GM18526 (cell line): ENCODE results near the gene FLT1.

Source experiments
- POLR2A ChIP-seq: IDR thresholded peaks from 3 replicates; pipeline ENCODE4 v1.6.1; 2011; ENCODE audit not compliant: insufficient read length; ENCODE audit errors: extremely low read depth

Gene FLT1, protein sequence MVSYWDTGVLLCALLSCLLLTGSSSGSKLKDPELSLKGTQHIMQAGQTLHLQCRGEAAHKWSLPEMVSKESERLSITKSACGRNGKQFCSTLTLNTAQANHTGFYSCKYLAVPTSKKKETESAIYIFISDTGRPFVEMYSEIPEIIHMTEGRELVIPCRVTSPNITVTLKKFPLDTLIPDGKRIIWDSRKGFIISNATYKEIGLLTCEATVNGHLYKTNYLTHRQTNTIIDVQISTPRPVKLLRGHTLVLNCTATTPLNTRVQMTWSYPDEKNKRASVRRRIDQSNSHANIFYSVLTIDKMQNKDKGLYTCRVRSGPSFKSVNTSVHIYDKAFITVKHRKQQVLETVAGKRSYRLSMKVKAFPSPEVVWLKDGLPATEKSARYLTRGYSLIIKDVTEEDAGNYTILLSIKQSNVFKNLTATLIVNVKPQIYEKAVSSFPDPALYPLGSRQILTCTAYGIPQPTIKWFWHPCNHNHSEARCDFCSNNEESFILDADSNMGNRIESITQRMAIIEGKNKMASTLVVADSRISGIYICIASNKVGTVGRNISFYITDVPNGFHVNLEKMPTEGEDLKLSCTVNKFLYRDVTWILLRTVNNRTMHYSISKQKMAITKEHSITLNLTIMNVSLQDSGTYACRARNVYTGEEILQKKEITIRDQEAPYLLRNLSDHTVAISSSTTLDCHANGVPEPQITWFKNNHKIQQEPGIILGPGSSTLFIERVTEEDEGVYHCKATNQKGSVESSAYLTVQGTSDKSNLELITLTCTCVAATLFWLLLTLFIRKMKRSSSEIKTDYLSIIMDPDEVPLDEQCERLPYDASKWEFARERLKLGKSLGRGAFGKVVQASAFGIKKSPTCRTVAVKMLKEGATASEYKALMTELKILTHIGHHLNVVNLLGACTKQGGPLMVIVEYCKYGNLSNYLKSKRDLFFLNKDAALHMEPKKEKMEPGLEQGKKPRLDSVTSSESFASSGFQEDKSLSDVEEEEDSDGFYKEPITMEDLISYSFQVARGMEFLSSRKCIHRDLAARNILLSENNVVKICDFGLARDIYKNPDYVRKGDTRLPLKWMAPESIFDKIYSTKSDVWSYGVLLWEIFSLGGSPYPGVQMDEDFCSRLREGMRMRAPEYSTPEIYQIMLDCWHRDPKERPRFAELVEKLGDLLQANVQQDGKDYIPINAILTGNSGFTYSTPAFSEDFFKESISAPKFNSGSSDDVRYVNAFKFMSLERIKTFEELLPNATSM (N-terminal part only)

DNA sequence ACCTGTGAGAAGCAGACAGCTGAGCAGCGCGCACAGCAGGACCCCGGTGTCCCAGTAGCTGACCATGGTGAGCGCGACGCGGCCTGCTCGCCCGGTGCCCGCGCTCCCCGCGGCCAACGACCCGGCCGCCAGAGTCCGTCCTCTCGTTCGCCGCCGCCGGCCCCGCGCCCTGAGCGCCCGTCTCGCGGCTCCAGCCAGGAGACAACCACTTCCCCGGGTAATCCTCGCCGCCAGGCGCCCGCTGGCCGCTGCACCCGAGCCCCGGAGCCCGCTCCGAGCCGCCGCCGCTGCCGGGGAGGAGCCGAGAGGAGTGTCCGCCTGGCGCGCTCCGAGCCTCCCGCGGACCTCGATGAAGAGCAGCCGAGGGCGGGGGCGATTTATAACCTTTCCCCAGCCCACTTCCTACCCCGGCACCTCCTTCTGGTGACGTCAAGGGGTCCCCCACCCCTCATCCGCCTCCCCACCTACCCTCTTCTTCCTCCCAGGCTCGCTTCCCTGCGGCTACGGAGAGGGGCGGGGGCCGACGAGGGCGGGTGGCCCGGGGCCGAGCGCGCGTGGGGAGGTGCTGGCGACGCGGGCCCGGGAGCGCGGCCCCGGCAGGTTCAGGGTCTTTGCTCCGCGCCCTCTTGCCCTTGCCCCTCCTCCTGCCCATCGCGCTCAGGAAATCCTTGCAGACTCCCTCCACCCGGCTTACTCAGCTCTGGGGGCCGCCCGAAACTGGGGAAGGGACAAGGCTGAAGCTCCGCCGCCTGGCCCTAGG is at the start of gene FLT1:
Gene FLT1 (minus strand): TSS at position 351 of the 760 bp plus-strand sequence. CDS start 285 bp downstream, at position 66.
- peak; percentile 62 for TF ChIP-seq POLR2A

DNA sequence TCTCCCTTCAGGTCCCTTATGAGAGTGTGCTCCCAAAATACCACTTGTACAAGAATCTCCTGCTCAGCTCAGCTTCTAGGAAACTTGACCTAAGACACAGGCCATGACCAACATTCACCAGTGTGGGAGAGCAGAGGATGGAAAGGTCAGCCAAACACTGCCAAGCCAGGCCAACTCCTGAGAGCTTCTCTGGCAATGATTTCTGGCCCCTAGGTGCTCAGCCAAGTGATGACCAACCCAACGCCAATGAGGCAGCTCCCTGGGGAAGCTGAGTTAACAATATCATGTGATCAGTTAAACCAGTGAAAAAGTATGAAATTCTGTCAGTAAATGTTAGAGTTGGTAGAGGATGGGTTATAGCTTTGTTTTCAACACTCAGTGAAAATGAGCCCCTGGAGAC is 49.1 kb upstream of the FLT1 start:
- no peak for TF ChIP-seq POLR2A

DNA sequence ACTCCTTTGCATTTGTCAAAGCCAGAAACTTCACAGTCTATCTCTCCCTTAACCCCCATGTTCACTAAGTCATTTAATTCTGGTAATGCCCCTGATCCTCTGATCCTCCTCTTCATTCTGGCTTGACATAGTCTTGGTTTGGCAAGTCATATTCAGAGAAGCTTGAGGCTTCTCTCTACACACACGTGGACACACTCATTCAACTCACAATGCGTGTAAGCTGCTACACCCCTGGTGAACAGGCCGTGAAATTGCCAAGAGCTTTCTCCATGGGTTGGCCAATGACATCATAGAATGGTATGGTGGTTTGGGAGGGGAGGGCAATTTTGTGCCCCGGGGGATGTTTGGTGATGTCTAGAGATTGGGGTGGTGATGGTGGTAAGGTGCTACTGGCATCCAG is 47.9 kb upstream of the FLT1 start:
- no peak for TF ChIP-seq POLR2A

DNA sequence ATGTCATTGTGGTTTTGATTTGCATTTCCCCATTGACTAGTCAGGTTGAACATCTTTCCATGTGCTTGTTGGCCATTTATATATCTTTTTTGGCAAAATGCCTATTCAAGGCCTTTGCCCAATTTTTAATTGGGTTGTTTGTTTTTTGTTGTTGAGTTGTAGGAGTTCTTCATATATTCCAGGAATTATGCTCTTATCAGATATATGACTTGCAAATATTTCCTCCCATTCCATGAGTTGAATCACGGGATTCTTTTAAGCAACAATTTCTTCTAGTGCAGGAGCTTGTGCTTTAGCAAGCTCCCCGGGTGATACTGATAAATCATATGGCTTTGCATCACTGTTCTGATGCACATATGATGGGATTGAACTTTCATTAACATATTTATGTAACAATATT is 47.0 kb upstream of the FLT1 start:
- no peak for TF ChIP-seq POLR2A

DNA sequence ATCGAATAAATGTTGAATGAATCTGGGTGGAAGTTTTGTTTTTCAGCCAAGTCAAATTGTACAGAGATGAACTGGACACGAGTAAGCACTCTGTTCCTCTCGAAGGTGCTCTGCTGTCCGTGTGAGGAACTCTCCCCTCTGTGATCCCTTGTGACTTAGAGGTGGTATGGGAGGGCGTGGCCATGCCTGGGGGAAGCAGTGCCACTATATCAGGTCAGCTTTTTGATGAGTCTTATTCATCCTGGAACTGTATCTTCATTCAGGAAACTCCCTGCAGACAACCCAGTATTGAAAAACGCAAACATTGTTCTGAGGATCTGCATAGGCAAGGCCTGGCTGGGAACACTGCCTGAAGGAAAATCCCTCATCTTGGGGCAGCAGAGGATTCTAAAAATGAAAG is 45.7 kb upstream of the FLT1 start:
- TF ChIP-seq POLR2A: no peak

DNA sequence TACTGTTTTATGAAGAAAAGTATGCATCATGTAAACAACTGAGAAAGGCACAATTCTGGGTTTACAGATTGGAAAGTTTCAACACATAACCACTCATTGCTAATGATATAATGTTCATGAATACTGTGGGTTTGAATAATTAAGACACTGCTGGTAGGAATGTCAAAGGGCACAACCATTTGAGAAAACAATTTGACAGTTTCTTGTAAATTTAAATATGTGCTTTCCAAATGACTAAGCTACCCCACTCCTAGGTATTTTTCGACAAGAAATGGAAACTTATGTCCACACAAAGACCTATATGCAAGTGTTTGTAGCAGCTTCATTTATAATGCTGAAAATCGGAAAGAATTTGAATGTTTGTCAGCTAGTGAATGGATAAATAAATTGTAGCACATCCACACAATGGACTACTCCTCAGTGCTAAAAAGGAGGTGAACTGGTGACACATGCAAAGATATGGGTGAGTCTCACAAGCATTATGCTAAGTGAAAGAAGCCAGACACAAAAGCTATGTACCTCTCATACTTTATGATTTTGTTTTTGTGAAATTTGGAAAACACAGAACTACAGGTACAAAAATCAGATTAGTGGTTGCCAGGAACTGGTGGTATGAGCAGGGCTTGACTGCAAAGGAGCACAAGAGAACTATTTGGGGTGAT is 44.8 kb upstream of the FLT1 start:
- no peak for TF ChIP-seq POLR2A

DNA sequence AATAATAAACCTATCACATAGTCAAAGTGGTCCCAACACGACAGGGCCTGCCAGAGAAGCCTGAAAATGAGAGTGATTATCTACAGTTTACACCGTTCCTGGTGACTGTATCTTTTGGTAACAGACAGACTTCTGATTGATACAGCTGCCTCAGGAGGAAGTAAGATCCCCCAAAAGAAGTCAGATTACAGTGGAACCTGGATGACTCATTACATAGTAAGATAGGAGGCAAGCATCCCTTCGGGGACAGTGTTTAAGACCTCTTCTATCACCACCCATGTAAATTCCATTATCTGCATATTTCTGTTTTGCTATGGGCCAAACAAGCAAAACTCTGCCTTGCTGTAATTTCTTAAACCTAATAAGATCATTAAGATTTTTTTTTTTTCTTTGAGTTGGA is 44.0 kb upstream of the FLT1 start:
- TF ChIP-seq POLR2A: no peak

DNA sequence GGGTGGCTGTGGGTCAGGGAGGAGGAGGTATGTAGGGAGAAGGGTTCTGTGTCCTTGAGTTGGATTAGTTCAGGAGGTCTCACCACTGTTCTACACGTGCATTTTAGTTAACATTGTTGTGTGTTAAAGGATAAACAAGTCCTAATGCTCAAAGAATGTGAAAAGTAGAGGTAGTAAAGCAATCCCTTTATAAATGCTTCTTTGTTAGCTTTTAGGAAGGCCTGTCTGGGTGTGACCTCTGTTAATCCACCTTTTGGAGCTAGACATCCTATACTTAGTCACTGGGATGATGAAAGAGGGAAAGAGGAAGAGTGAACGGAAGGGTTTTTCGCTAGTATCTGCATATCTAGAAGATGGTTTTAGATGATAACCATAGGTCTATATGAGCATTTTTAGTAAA is 42.2 kb upstream of the FLT1 start:
- TF ChIP-seq POLR2A: no peak

DNA sequence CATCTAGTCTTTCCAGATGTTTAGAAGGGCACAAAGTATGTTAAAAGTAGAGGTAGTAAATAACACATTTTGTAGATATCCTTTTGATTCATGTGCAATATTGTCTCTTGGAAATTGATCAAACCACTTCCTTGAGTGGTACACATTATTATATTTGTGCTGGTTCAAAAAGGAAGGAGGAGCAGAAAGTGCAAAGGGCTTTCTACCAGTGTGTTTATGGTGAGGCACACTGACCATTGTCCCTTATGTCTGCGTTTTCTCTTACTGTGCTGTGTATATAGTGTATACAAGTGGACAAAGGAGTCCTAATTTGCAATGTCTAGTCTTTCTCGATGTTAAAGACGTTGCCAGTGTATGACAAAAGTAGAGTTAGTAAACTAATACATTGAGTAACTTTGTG is 41.4 kb upstream of the FLT1 start:
- no peak for TF ChIP-seq POLR2A

DNA sequence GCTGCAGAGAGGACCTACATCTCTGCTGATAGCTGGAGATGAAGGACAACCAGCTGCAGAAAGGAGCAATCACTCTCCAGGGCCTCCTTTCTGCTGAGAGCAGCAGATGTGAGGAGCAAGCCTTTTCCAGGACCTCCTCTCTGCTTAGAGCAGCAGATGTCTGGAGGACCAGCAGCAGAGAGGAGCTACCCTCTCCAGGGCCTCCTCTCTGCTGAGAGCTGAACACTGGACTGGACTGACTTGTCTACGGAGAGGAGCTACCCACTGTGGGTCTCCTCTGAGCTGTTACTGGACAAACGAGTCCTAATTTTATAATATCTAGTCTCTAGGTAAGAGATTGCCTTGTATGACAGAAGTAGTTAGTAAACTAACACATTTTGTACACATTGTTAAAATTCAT is 40.8 kb upstream of the FLT1 start:
- TF ChIP-seq POLR2A: no peak

DNA sequence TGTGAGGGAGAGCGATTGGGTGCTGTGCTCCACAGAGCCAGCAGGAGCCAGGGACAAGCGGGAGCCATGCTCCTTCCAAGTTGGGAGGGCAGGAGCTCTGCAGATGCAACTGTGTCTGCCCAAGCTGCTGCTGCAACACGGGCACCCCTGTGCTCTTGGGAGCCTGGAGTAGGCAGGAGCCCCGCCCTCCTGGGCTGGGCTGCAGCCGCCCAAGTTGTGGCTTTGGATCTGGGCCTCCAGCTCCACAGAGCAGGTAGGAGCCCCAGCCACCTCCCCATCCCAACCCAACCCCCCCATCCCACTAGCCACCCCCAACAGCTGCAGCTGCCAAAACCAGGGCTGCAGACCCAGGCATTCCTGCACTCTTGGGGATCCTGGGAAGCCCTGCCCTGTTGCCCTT is 39.9 kb upstream of the FLT1 start:
- no peak for TF ChIP-seq POLR2A

DNA sequence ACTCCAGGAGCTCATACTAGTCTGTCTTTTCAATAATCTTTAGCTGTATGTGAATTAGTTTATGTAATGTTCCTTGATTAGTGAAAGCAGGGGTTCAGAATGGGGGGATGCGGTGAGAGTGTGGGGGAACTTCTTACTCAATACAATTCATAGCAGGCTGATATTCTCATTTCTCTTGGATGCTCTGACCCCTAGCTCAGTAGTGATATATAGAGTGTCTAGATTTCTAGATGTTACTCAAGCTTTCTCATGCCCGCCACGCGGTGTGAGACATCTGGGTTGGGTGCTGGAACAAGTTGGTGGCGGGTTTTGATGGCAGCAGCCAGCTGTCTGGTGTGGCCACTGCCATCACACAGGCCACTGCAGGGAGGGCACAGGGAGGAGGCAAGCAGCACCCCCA is 39.3 kb upstream of the FLT1 start:
- TF ChIP-seq POLR2A: no peak

DNA sequence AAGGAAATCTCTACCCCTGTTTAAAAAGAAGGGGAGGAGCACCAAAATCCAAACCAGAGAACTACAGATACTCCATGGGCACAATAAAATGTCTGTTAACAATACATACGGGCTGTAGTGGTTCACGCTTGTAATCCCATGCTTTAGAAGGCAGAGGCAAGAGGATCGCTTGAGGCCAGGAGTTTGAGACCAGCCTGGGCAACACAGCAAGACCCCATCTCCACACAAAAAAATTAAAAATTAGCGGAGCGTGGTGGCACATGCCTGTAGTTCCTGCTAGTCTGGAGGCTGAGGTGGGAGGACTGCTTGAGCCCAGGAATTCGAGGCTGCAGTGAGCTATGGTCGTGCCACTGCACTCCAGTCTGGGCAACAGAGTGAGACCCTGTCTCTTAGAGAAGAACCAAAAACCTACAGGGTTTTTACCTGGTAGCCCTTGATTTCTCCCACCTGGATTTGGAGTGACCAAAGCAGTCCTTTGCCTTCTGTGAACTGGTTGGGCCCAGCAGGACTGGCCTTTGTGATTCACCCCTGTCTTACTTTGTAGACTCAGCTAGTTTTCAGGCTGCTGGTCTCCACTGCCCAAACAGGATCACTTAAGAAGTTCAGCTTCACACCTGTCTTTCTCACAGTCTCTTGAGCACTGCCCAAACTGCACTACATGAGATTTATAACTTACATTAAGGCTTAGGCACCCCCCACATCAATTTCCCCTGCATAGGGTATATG is 38.7 kb upstream of the FLT1 start:
- TF ChIP-seq POLR2A: no peak

DNA sequence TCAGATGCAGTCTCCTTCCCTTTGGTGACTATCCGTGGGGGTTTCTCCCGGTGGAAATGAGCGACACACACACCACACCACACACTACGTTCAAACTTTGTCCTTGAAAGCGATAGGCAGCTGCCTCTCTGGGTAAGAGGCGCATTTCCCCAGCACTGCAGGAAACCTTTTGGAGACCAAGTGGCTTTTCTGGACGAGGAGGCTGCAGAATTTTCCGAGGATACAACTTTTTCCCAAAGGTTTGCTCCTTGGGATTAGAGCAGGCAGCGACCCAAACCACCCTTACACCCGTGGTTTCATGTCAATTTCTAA is 38.2 kb upstream of the FLT1 start:
- no peak for TF ChIP-seq POLR2A
